ENCODE data around the gene SEMA5B. TPM values are rescaled to one million over a fixed set of nuclear protein-coding genes. Genes with fewer than 3 reads are reported as not detected.

The SEMA5B gene
- total and polyA plus RNA-seq, 8 donors = 0.61 to 9.0 (median 6.4) TPM

- peaks cover 0 to 7% of the 10 kb centered on the region in 2 donors for H3K4me1 ChIP-seq
- no peak for ATAC-seq
- intact Hi-C loops (cut with DNase I) = loop anchor here in 1 of 2 donors (10.0 kb wide), 2 partner anchors 80 to 310 kb away; partner anchors contain the start of gene SEMA5B
- DNase-seq = no peak
- TF ChIP-seq CTCF (IDR thresholded peaks at IDR 0.05) = no peak
- no peaks in the 10 kb centered on the region for H3K9me3 ChIP-seq
- H3K27ac ChIP-seq = no peak overlapping the region
- H3K36me3 ChIP-seq = no peaks in the 10 kb centered on the region
- no peaks in the 10 kb centered on the region for H3K27me3 ChIP-seq
- no peak overlapping the region for H3K4me3 ChIP-seq
These were observed 82.3 kb downstream of the SEMA5B start for GRCh38 chr3:122945230-122945629.

GRCh38 chr3:122944671-122945161, 82.8 kb downstream of the SEMA5B start:
- Histone ChIP-seq H3K27ac (no peak overlapping the region), H3K9me3 (no peaks in the 10 kb centered on the region), H3K36me3 (no peaks in the 10 kb centered on the region), H3K27me3 (no peaks in the 10 kb centered on the region), H3K4me3 (no peak overlapping the region), H3K4me1 (peaks cover 0 to 7% of the 10 kb centered on the region in 2 donors)
- TF ChIP-seq CTCF (IDR thresholded peaks at IDR 0.05) = no peak
- DNase-seq (no peak), ATAC-seq (no peak)
- intact Hi-C loops (cut with DNase I) = loop anchor here in 1 of 2 donors (10.0 kb wide), 2 partner anchors 80 to 310 kb away; partner anchors contain the start of gene SEMA5B

GRCh38 chr3:122943828-122944190, 83.8 kb downstream of the SEMA5B start:
- intact Hi-C loops (cut with DNase I) = loop anchor here in 1 of 2 donors (10.0 kb wide), 2 partner anchors 81 to 311 kb away; partner anchors contain the start of gene SEMA5B
- TF ChIP-seq CTCF (IDR thresholded peaks at IDR 0.05) = no peak
- ATAC-seq (no peak), DNase-seq (no peak)
- Histone ChIP-seq H3K27me3 (no peaks in the 10 kb centered on the region), H3K4me1 (peaks cover 0 to 7% of the 10 kb centered on the region in 2 donors), H3K27ac (no peak overlapping the region), H3K9me3 (no peaks in the 10 kb centered on the region), H3K36me3 (no peaks in the 10 kb centered on the region), H3K4me3 (no peak overlapping the region)

GRCh38 chr3:122942937-122943827, 84.4 kb downstream of the SEMA5B start:
- no peaks in the 10 kb centered on the region for H3K9me3 ChIP-seq
- intact Hi-C loops (cut with DNase I) = loop anchor here in 1 of 2 donors (10.0 kb wide), 2 partner anchors 82 to 312 kb away; partner anchors contain the start of gene SEMA5B
- peak; percentile 87 to 91 for TF ChIP-seq CTCF (IDR thresholded peaks at IDR 0.05)
- no peak overlapping the region for H3K4me3 ChIP-seq
- no peak overlapping the region for H3K27ac ChIP-seq
- ATAC-seq = peak; percentile 96
- DNase-seq = peak; percentile 44 to 86 (median 74)
- no peaks in the 10 kb centered on the region for H3K36me3 ChIP-seq
- H3K4me1 ChIP-seq = peaks cover 0 to 7% of the 10 kb centered on the region in 2 donors
- H3K27me3 ChIP-seq = no peaks in the 10 kb centered on the region

GRCh38 chr3:122942239-122942638, 85.3 kb downstream of the SEMA5B start:
- no peaks in the 10 kb centered on the region for H3K27me3 ChIP-seq
- ATAC-seq (no peak), DNase-seq (no peak)
- H3K27ac ChIP-seq = no peak overlapping the region
- H3K9me3 ChIP-seq = no peaks in the 10 kb centered on the region
- peaks cover 0 to 7% of the 10 kb centered on the region in 2 donors for H3K4me1 ChIP-seq
- no peak for TF ChIP-seq CTCF (IDR thresholded peaks at IDR 0.05)
- no peak overlapping the region for H3K4me3 ChIP-seq
- intact Hi-C loops (cut with DNase I) = loop anchor here in 1 of 2 donors (10.0 kb wide), 2 partner anchors 83 to 313 kb away; partner anchors contain the start of gene SEMA5B
- H3K36me3 ChIP-seq = no peaks in the 10 kb centered on the region

All from left lung (tissue), 10 donors.